Measurements from ENCODE around the gene MED9.

Gene MED9

GRCh38 chr17:17469996-17470395 lies 6.8 kb upstream of the MED9 start:
- no peak for DNase-seq (ENCODE audit: low read depth, low spot score)
- H3K4me3 ChIP-seq (ENCODE audit: low read depth, low read length) = no peak overlapping the region
- in situ Hi-C loops (cut with HindIII; ENCODE audit: low sequenced_read_pairs) = no loop called here
- TF ChIP-seq CTCF (IDR thresholded peaks at IDR 0.05; ENCODE audit: low read depth, low read length) = no peak

GRCh38 chr17:17472333-17472920 lies 4.4 kb upstream of the MED9 start:
- H3K4me3 ChIP-seq (ENCODE audit: low read depth, low read length) = no peak overlapping the region
- in situ Hi-C loops (cut with HindIII; ENCODE audit: low sequenced_read_pairs) = no loop called here
- TF ChIP-seq CTCF (IDR thresholded peaks at IDR 0.05; ENCODE audit: low read depth, low read length) = no peak
- DNase-seq (ENCODE audit: low read depth, low spot score) = no peak

GRCh38 chr17:17474341-17474740 lies 2.5 kb upstream of the MED9 start:
- in situ Hi-C loops (cut with HindIII; ENCODE audit: low sequenced_read_pairs) = no loop called here
- H3K4me3 ChIP-seq (ENCODE audit: low read depth, low read length) = no peak overlapping the region
- DNase-seq (ENCODE audit: low read depth, low spot score) = no peak
- TF ChIP-seq CTCF (IDR thresholded peaks at IDR 0.05; ENCODE audit: low read depth, low read length) = no peak

GRCh38 chr17:17479209-17479608 lies 2.4 kb downstream of the MED9 start:
- H3K4me3 ChIP-seq (ENCODE audit: low read depth, low read length) = no peak overlapping the region
- in situ Hi-C loops (cut with HindIII; ENCODE audit: low sequenced_read_pairs) = no loop called here
- no peak for TF ChIP-seq CTCF (IDR thresholded peaks at IDR 0.05; ENCODE audit: low read depth, low read length)
- DNase-seq (ENCODE audit: low read depth, low spot score) = no peak

GRCh38 chr17:17480593-17481148 lies 3.9 kb downstream of the MED9 start:
- TF ChIP-seq CTCF (IDR thresholded peaks at IDR 0.05; ENCODE audit: low read depth, low read length) = no peak
- in situ Hi-C loops (cut with HindIII; ENCODE audit: low sequenced_read_pairs) = no loop called here
- DNase-seq (ENCODE audit: low read depth, low spot score) = no peak
- no peak overlapping the region for H3K4me3 ChIP-seq (ENCODE audit: low read depth, low read length)

- H3K4me3 ChIP-seq (ENCODE audit: low read depth, low read length) = no peak overlapping the region
- no peak for TF ChIP-seq CTCF (IDR thresholded peaks at IDR 0.05; ENCODE audit: low read depth, low read length)
These were observed 5.1 kb downstream of the MED9 start for GRCh38 chr17:17481860-17482259.

More at GRCh38 chr17:17481860-17482259, 5.1 kb downstream of the MED9 start:
- in situ Hi-C loops (cut with HindIII; ENCODE audit: low sequenced_read_pairs) = no loop called here
- DNase-seq (ENCODE audit: low read depth, low spot score) = no peak

Data from astrocyte of the spinal cord (primary cell).